Measurements from ENCODE around the gene RORC. TPM values are rescaled to one million over a fixed set of nuclear protein-coding genes. Genes with fewer than 3 reads are reported as not detected.

The RORC gene
- total RNA-seq, 1 experiment from 2014 or later: 1.3 TPM

GRCh38 chr1:151760597-151761385, 70.8 kb downstream of the RORC start:
- H3K4me1 ChIP-seq (ENCODE audit: control insufficient read depth in 1 of 2, insufficient read depth in 2 of 2, low read length in 2 of 2): peaks cover 4 to 19% of the 10 kb centered on the region in 2 experiments; a peak in 3 of 4 replicates
- no peak for ATAC-seq
- no peak overlapping the region for H3K9ac ChIP-seq (ENCODE audit: low read length)
- ChIA-PET RAD21 (ENCODE audit: low non-redundant PET in 1 of 2, low total read pairs in 2 of 2, uncharacterized antibody in 2 of 2, unreplicated experiment in 2 of 2) (no interaction called here), CTCF (no interaction called here), POLR2A (no interaction called here)
- TF ChIP-seq SRF (IDR thresholded peaks at IDR 0.05; ENCODE audit: low read depth): no peak
- TF ChIP-seq POLR2AphosphoS5 (IDR thresholded peaks at IDR 0.05; ENCODE audit: low read depth, low read length): no peak
- no peak for TF ChIP-seq ZBTB33 (IDR thresholded peaks at IDR 0.05; ENCODE audit: extremely low read depth, insufficient replicate concordance, low read length)
- no peak for TF ChIP-seq EZH2 (IDR thresholded peaks at IDR 0.05)
- no peak for TF ChIP-seq ZFX (IDR thresholded peaks at IDR 0.05)
- TF ChIP-seq, protein P1, sequence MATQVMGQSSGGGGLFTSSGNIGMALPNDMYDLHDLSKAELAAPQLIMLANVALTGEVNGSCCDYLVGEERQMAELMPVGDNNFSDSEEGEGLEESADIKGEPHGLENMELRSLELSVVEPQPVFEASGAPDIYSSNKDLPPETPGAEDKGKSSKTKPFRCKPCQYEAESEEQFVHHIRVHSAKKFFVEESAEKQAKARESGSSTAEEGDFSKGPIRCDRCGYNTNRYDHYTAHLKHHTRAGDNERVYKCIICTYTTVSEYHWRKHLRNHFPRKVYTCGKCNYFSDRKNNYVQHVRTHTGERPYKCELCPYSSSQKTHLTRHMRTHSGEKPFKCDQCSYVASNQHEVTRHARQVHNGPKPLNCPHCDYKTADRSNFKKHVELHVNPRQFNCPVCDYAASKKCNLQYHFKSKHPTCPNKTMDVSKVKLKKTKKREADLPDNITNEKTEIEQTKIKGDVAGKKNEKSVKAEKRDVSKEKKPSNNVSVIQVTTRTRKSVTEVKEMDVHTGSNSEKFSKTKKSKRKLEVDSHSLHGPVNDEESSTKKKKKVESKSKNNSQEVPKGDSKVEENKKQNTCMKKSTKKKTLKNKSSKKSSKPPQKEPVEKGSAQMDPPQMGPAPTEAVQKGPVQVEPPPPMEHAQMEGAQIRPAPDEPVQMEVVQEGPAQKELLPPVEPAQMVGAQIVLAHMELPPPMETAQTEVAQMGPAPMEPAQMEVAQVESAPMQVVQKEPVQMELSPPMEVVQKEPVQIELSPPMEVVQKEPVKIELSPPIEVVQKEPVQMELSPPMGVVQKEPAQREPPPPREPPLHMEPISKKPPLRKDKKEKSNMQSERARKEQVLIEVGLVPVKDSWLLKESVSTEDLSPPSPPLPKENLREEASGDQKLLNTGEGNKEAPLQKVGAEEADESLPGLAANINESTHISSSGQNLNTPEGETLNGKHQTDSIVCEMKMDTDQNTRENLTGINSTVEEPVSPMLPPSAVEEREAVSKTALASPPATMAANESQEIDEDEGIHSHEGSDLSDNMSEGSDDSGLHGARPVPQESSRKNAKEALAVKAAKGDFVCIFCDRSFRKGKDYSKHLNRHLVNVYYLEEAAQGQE (IDR thresholded peaks at IDR 0.05; ENCODE audit: low read depth): no peak
- no peak for TF ChIP-seq ZNF274 (IDR thresholded peaks at IDR 0.05; ENCODE audit: low read depth, low read length)
- TF ChIP-seq, protein P2, sequence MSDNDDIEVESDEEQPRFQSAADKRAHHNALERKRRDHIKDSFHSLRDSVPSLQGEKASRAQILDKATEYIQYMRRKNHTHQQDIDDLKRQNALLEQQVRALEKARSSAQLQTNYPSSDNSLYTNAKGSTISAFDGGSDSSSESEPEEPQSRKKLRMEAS (IDR thresholded peaks at IDR 0.05): no peak
- no peak for TF ChIP-seq CTCF (IDR thresholded peaks at IDR 0.05 in 2 of 3, conservative IDR thresholded peaks at IDR 0.05 in 1 of 3; ENCODE audit: borderline replicate concordance in 1 of 3, insufficient read depth in 1 of 3, low read depth in 2 of 3, low read length in 2 of 3)
- TF ChIP-seq FOSL1 (IDR thresholded peaks at IDR 0.05; ENCODE audit: low read depth): no peak
- TF ChIP-seq RAD21 (IDR thresholded peaks at IDR 0.05; ENCODE audit: low read depth): no peak
- TF ChIP-seq ELF1 (IDR thresholded peaks at IDR 0.05; ENCODE audit: borderline replicate concordance, low read depth): no peak
- H3K9me2 ChIP-seq (ENCODE audit: insufficient read depth): no peaks in the 10 kb centered on the region
- peaks cover 15% of the 10 kb centered on the region for H3K79me2 ChIP-seq (ENCODE audit: insufficient read depth, low read length)
- H3K27ac ChIP-seq (ENCODE audit: low read depth, low read length): no peak overlapping the region
- no peak overlapping the region for H3K4me3 ChIP-seq (replicated peaks in 1 of 2; ENCODE audit: low read depth in 1 of 2, low read length in 2 of 2)
- H3K9me3 ChIP-seq (ENCODE audit: control insufficient read depth in 1 of 2, insufficient read depth in 1 of 2, low read depth in 1 of 2, low read length in 2 of 2): no peaks in the 10 kb centered on the region
- H3K4me2 ChIP-seq (ENCODE audit: low read length): no peak overlapping the region
- no peak for DNase-seq (ENCODE audit: low read depth, low spot score)
- no peak overlapping the region for H2AFZ ChIP-seq (ENCODE audit: low read depth, low read length, poor library complexity, severe bottlenecking)
- BruUV-seq (replicated peaks): no TSS peak
- H3K27me3 ChIP-seq (ENCODE audit: insufficient read depth, low read length): no peaks in the 10 kb centered on the region
- H4K20me1 ChIP-seq (ENCODE audit: insufficient read depth): no peaks in the 10 kb centered on the region
- H3K36me3 ChIP-seq (ENCODE audit: control insufficient read depth in 1 of 2, insufficient read depth in 2 of 2, low read length in 2 of 2): peaks cover 7 to 30% of the 10 kb centered on the region in 2 experiments
- intact Hi-C loops (cut with micrococcal nuclease): no loop called here
